Osteocyte (in vitro differentiated cells): ENCODE data around the gene STYK1. TPM values are rescaled to one million over a fixed set of nuclear protein-coding genes. Genes with fewer than 3 reads are reported as not detected.
A peak's percentile ranks its signal among the peaks of the same experiment; 100 is the strongest.

Experiments used
- DNase-seq: peaks from one replicate; pipeline ENCODE4 v3.0.0; 2021; ENCODE audit warnings: mixed read lengths; ENCODE audit not compliant: unreplicated experiment; ENCODE audit errors: extremely low spot score
- H3K27ac Mint-ChIP-seq: one replicate; pipeline ENCODE4 v1.8.0; 2021; ENCODE audit warnings: mild to moderate bottlenecking, mixed read lengths; ENCODE audit not compliant: unreplicated experiment
- H3K27me3 Mint-ChIP-seq: one replicate; pipeline ENCODE4 v1.8.0; 2021; ENCODE audit warnings: mixed read lengths; ENCODE audit not compliant: unreplicated experiment
- H3K36me3 Mint-ChIP-seq: one replicate; pipeline ENCODE4 v1.8.0; 2021; ENCODE audit warnings: mixed read lengths; ENCODE audit not compliant: unreplicated experiment
- H3K4me1 Mint-ChIP-seq: one replicate; pipeline ENCODE4 v1.8.0; 2021; ENCODE audit warnings: mixed read lengths; ENCODE audit not compliant: unreplicated experiment
- H3K4me3 Mint-ChIP-seq: one replicate; pipeline ENCODE4 v1.8.0; 2021; ENCODE audit warnings: mild to moderate bottlenecking, moderate library complexity, mixed read lengths; ENCODE audit not compliant: unreplicated experiment
- H3K9me3 Mint-ChIP-seq: one replicate; pipeline ENCODE4 v1.8.0; 2021; ENCODE audit warnings: mixed read lengths; ENCODE audit not compliant: unreplicated experiment
- CTCF ChIP-seq: fragments of 200-600 bp; sonication (generic); IDR thresholded peaks from 2 replicates; pipeline ENCODE4 v1.5.0; 2021; ENCODE audit warnings: antibody characterized with exemption, mild to moderate bottlenecking, moderate library complexity
- total RNA-seq: library from RNA; stranded (reverse); gene quantifications from 2 replicates; pipeline ENCODE4 v1.2.1, GENCODE V29; 2021

Gene STYK1
- total RNA-seq, 1 donor from 2014 or later: 0.48 TPM

GRCh38 chr12:10620078-10620779, 53.6 kb downstream of the STYK1 start:
- no peaks in the 10 kb centered on the region for H3K36me3 Mint-ChIP-seq
- H3K27ac Mint-ChIP-seq: no peak overlapping the region
- no peak overlapping the region for H3K4me3 Mint-ChIP-seq
- no peaks in the 10 kb centered on the region for H3K27me3 Mint-ChIP-seq
- no peak for TF ChIP-seq CTCF
- H3K9me3 Mint-ChIP-seq: no peaks in the 10 kb centered on the region
- DNase-seq: no peak
- peaks cover 9% of the 10 kb centered on the region for H3K4me1 Mint-ChIP-seq

GRCh38 chr12:10618338-10618987, 55.4 kb downstream of the STYK1 start:
- no peaks in the 10 kb centered on the region for H3K9me3 Mint-ChIP-seq
- no peak overlapping the region for H3K4me3 Mint-ChIP-seq
- DNase-seq: no peak
- no peaks in the 10 kb centered on the region for H3K36me3 Mint-ChIP-seq
- peak overlapping the region; percentile 19 for H3K27ac Mint-ChIP-seq
- peaks cover 14% of the 10 kb centered on the region for H3K4me1 Mint-ChIP-seq
- H3K27me3 Mint-ChIP-seq: no peaks in the 10 kb centered on the region
- no peak for TF ChIP-seq CTCF

GRCh38 chr12:10617863-10618262, 56.0 kb downstream of the STYK1 start:
- Mint-ChIP-seq H3K36me3 (no peaks in the 10 kb centered on the region), H3K27ac (peak overlapping the region; percentile 19), H3K4me1 (peaks cover 15% of the 10 kb centered on the region), H3K4me3 (no peak overlapping the region), H3K9me3 (no peaks in the 10 kb centered on the region), H3K27me3 (no peaks in the 10 kb centered on the region)
- TF ChIP-seq CTCF: no peak
- no peak for DNase-seq

GRCh38 chr12:10615532-10615931, 58.3 kb downstream of the STYK1 start:
- Mint-ChIP-seq H3K27ac (no peak overlapping the region), H3K4me1 (peaks cover 29% of the 10 kb centered on the region), H3K4me3 (no peak overlapping the region), H3K36me3 (no peaks in the 10 kb centered on the region), H3K9me3 (no peaks in the 10 kb centered on the region), H3K27me3 (no peaks in the 10 kb centered on the region)
- no peak for TF ChIP-seq CTCF
- no peak for DNase-seq

- peak overlapping the region; percentile 99 for H3K27ac Mint-ChIP-seq
- H3K4me1 Mint-ChIP-seq: peaks cover 29% of the 10 kb centered on the region
- H3K36me3 Mint-ChIP-seq: peaks cover 13% of the 10 kb centered on the region
- TF ChIP-seq CTCF: no peak
- DNase-seq: no peak
- H3K4me3 Mint-ChIP-seq: peak overlapping the region; percentile 96
- H3K27me3 Mint-ChIP-seq: no peaks in the 10 kb centered on the region
- H3K9me3 Mint-ChIP-seq: no peaks in the 10 kb centered on the region
Observed at GRCh38 chr12:10614056-10614370, 59.8 kb downstream of the STYK1 start.
